HFF-Myc (cell line): ENCODE results near the gene ZNF75A.

Experiments
- DNase-seq: peaks from one replicate; pipeline ENCODE4 v3.0.0-alpha.2; 2011; ENCODE audit warnings: low read depth; ENCODE audit errors: extremely low read depth
- H3K4me3 ChIP-seq: replicated peaks from 2 replicates; pipeline ENCODE4 v1.5.1; 2011; ENCODE audit warnings: low read depth, mild to moderate bottlenecking, control low read depth, low read length
- CTCF ChIP-seq: IDR thresholded peaks from 2 replicates; pipeline ENCODE4 v1.5.1; 2012; ENCODE audit warnings: mild to moderate bottlenecking, low read depth, low read length, control low read depth; ENCODE audit errors: missing control alignments

ZNF75A gene

DNA sequence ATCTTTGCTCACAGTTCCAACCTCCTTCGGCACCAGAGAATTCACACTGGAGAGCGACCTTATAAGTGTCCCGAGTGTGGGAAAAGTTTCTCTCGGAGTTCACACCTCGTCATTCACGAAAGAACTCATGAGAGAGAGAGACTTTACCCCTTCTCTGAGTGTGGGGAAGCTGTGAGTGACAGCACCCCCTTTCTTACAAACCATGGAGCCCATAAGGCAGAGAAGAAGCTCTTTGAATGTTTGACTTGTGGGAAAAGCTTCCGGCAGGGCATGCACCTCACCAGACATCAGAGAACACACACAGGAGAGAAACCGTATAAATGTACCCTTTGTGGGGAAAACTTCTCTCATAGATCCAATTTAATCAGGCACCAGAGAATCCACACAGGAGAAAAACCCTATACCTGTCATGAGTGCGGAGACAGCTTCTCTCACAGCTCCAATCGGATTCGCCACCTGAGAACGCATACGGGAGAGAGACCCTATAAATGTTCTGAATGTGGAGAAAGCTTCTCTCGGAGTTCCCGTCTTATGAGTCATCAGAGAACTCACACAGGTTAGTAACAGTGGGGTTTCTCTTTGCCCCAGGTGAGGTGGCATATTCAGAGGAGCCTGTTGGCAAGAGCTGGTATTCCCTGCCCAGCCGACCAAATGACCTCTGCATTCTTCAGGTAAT, 15.2 kb upstream of the ZNF75A start:
- no peak for TF ChIP-seq CTCF
- no peak for DNase-seq
- H3K4me3 ChIP-seq, result no peak overlapping the region

DNA sequence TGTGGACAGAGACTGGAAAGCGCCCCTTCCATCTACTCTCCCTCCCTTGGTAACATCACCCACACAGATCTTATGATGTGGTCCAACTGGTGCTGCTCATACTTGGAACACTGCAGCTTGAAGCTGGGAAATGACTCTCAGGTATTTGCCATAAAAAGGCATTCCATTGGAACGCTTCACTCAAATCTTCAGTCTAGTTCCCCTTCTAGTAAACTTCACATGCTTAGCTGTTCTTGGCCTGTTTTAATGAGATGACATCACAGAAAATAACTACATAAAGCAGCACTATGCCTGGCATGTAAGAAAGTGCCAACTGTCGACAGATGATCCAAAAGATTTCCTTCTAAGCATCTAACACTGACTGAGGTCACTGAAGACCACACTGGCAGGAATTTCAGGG, 12.7 kb upstream of the ZNF75A start:
- no peak overlapping the region for H3K4me3 ChIP-seq
- TF ChIP-seq CTCF, result no peak
- DNase-seq, result no peak

GRCh38 chr16:3295209-3295608, 10.1 kb upstream of the ZNF75A start:
- no peak for DNase-seq
- no peak for TF ChIP-seq CTCF
- no peak overlapping the region for H3K4me3 ChIP-seq

- TF ChIP-seq CTCF, result no peak
- H3K4me3 ChIP-seq, result no peak overlapping the region
- no peak for DNase-seq
Observed at GRCh38 chr16:3295783-3296182, 9.5 kb upstream of the ZNF75A start.

- no peak for TF ChIP-seq CTCF
- no peak for DNase-seq
- peak overlapping the region; percentile 55 for H3K4me3 ChIP-seq
Observed at GRCh38 chr16:3304370-3304769, 927 bp upstream of the ZNF75A start.

DNA sequence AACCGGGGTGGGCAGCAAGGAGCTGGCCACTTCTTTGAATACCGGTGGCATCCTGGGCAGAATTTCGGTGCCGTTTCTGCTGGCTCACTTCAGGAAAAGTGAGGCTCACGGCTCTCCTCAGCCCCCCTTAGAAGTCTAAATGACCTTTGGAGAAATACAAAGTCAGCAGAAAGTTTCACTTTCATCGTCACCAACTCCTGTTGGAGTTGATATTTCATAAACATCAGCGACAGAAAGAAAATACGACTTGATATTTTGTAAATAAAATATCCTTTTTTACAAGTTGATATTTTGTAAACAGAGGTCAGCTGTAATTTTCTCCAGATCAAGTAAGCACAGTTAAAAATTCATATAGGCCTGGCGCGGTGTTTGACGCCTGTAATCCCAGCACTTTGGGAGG, 781 bp downstream of the ZNF75A start:
- no peak for TF ChIP-seq CTCF
- no peak for DNase-seq
- peak overlapping the region; percentile 55 for H3K4me3 ChIP-seq

- no peak overlapping the region for H3K4me3 ChIP-seq
- no peak for TF ChIP-seq CTCF
- no peak for DNase-seq
Observed at GRCh38 chr16:3311496-3311895, 6.2 kb downstream of the ZNF75A start.
